NCI-H2107 treated with DMSO at 0.1 percent for 48 hours (cell line): ENCODE data around the gene LRRC75A.
"Not testable (repeated sequence)": the region's sequence is repeated elsewhere in the genome, so short reads cannot be mapped to it uniquely, and the experiment has no call there.

Source experiments
- DNase-seq: peaks from one replicate; lab custom pipeline; 2025; ENCODE audit not compliant: unreplicated experiment; lab: John Stamatoyannopoulos, UW

LRRC75A gene

DNA sequence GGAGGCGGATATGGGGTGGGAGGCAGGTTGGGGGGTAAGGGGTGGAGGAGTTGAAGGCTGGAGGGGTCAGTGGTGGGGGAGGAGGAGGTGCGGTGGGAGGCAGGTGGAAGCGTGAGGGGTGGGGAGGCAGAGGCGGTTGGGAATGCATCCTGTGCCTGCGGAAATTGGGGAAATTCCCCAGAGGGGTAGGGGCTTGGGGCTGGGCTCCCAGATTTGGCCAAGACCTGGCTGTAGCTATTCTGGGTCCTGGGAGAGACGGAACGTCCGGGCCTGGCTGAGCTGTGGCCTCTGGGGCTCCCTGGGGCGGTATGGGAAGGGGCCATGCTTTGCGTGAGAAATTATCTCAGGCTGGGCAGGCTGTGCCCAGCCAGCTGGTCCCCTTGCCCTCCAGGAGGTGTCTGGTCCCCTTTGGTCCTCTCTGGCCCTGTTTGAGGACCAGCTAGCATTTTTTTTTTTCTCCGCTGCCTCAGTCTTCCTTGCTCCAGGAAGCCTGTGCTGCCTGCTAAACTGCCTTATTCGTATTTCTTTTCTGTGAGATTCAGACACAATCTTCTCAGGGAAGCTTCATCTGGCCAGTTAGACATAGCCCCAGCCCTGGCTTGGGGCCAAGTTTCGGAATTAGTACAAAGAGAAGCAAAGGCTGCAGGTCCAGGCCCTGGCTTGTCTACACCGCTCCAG lies 83.9 kb downstream of the LRRC75A start:
- no peak for DNase-seq

DNA sequence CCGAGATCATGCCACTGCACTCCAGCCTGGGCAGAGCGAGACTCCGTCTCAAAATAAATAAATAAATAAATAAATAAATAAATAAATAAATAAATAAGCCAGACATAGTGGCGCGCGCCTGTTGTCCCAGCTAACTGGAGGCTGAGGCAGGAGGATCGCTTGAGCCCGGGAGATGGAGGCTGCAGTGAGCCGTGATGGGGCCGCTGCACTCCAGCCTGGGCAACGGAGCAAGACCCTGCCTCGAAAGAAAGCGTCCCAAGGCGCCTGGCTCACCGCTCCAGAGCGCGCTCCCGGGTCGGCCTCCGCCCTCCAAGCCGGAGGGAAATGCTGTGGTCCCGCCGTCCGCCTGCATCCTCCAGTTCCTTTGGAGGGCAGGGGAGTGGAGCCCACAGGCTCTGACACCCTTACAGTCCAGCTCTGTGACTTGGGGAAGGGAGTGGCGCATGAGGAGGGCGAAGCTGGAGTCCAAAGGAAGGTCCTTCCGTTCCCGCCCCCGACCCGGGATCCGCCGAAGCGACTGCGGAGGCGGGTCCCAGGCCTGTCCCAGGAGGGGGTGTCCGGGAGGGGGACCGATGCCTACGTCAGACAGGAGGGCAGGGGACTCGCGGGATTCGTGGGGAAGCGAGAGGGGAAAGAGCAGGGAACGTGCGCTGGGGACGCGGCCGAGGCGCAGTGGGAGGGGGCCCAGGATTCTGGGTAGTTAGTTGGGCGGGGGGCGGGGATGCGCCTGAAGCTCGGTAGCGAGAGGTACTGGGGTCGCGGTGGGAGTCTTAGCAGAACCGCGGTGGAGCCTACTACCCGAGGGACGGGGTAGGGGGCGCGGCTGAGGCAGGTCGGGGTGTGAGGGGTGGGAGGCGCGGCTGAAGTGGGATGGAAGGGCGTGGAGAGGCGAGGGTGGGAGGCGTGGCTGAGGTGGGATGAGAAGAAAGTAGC lies 85.0 kb downstream of the LRRC75A start:
- DNase-seq: no peak

DNA sequence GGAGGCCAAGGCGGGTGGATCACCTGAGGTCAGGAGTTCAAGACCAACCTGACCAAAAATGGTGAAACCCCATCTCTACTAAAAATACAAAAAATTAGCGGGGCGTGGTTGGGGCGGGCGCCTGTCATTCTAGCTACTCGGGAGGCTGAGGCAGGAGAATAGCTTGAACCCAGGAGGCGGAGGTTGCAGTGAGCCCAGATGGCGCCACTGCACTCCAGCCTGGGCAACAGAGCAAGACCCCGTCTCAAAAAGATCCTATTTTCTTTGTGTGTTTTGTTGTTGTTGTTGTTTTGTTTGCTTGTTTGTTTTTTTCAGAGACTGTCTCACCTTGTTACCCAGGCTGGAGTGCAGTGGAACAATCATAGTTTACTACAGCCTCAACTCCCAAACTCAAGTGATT lies 88.1 kb downstream of the LRRC75A start:
- DNase-seq: not testable (repeated sequence)

DNA sequence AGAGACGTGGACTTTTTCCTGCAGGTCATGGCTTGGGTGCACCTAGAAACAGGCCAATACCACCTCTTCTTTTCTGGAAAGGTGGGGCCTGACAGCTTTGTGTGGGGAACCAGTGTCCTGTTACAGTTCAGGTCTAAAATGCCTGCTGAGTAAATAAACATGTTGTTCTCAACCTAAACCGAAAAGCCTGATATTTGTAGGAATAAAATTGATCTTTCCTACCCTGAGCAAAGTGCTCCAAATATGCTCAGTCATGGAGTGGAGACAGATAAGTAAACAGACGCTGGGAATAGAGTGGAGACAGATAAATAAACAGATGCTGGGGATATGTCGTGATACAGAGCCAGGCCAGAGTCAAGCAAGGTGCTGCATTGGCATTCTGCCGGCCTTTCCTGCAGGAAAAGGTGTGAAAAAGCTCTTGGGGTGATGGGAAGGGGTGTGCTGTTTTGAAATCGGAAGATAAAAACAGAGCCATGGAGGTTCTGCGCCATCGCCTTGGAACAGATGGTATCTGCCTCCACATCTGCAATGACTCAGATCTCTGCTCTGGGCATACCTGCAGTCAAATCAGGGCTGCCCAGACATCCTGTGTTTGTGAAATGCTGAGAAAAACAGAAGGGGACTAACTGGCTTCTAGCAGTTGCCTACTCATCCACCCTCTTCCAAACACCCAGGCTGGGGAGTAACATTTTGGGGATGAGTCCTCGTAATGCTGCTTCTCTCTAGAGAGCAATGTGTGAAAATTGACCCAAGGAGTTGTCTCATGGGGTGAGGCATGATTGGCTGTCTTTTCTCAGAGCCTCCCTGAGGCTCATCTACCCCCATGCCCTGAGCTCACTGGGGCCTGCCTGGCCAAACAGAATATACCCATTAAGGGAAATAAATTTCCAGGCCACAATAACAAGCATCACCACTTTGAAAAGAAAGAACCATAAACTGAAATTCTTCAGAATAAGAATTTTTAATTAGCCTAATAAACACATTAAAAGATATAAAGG lies 93.4 kb downstream of the LRRC75A start:
- no peak for DNase-seq

DNA sequence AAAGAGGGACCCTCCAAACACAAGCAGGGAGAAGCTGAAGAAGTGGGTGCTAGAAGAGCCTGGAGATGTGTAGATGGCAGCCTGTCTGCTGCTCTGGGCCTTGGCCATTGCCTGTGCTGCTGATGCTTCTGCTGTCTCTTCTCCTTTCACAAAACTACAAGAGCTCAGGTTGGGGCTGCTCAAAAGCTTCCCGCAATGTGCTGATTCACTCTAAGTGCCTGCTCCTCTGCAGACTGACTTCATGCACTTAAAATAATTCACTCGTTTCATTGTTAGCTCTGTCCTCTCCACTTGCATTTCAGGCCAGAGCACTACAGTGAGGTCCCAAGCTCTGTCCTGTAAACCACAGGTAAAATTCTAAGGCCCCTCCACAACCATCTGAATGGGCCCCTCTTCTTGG lies 95.3 kb downstream of the LRRC75A start:
- DNase-seq: not testable (repeated sequence)

DNA sequence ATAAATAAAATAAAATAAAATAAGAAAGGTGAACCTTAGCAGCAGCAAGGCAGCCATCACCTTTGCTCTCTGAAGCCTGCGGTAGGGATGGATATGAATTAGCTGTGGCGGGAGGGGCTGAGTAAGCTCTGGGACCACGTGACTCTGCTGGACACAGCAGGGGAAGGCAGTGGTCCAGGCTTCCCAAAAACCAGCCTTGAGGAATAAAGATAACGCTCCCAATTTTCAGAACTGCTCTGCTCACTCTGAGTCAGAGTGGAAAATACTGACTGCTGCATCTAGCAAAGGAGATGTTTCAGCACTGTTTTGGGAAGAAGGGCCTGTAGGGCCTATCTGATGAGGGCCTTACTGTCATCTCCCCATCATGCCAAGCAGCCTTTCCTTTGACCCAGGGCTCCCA lies 96.1 kb downstream of the LRRC75A start:
- DNase-seq: not testable (repeated sequence)

DNA sequence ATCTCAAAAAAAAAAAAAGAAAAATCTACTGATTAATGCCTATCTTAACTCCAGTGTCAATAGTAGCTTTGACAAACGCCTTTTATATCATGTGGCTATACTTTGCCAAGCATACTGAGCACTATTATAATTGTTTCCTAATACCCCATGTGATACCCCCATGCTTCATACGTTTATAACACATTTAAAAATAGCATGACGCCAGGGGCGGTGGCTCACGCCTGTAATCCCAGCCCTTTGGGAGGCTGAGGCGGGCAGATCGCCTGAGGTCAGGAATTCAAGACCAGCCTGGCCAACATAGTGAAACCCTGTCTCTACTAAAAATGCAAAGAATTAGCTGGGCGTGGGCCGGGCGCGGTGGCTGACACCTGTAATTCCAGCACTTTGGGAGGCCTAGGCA lies 99.5 kb downstream of the LRRC75A start:
- DNase-seq: not testable (repeated sequence)
